Trophoblast cell (in vitro differentiated cells and primary cell): ENCODE measurements around the gene PDE4D.

ENCODE experiments used
- DNase-seq, 2 donors: peaks; one replicate each; pipeline ENCODE4 v3.0.0-alpha.2; 2016
- H2AFZ ChIP-seq: 2 replicates; pipeline ENCODE4 v1.6.1; 2013; ENCODE audit warnings: low read length, moderate library complexity, mild to moderate bottlenecking; ENCODE audit not compliant: insufficient read depth, poor library complexity
- H2AK5ac ChIP-seq: 2 replicates; pipeline ENCODE4 v1.6.1; 2013; ENCODE audit warnings: mild to moderate bottlenecking, low read length
- H2BK120ac ChIP-seq: 2 replicates; pipeline ENCODE4 v1.6.1; 2013; ENCODE audit warnings: low read length, mild to moderate bottlenecking, moderate library complexity; ENCODE audit not compliant: insufficient read depth, poor library complexity
- H2BK12ac ChIP-seq: 2 replicates; pipeline ENCODE4 v1.6.1; 2013; ENCODE audit warnings: mild to moderate bottlenecking, low read length, moderate library complexity
- H2BK5ac ChIP-seq: 2 replicates; pipeline ENCODE4 v1.6.1; 2013; ENCODE audit warnings: low read length, low read depth, moderate library complexity, mild to moderate bottlenecking; ENCODE audit not compliant: poor library complexity
- H3K14ac ChIP-seq: 2 replicates; pipeline ENCODE4 v1.6.1; 2013; ENCODE audit warnings: mild to moderate bottlenecking, low read length
- H3K18ac ChIP-seq: 2 replicates; pipeline ENCODE4 v1.6.1; 2013; ENCODE audit warnings: mild to moderate bottlenecking, low read length
- H3K23ac ChIP-seq: 2 replicates; pipeline ENCODE4 v1.6.1; 2013; ENCODE audit warnings: low read length
- H3K27ac ChIP-seq: 2 replicates; pipeline ENCODE4 v1.5.1; 2013; ENCODE audit warnings: low read depth, mild to moderate bottlenecking, inconsistent platforms, low read length, moderate library complexity
- H3K27me3 ChIP-seq: 2 replicates; pipeline ENCODE4 v1.6.1; 2013; ENCODE audit warnings: inconsistent platforms, mild to moderate bottlenecking, low read length, moderate library complexity; ENCODE audit not compliant: insufficient read depth
- H3K36me3 ChIP-seq, 2 experiments: 1 replicate in 1 of 2; 2 replicates in 1 of 2; pipeline ENCODE4 v1.6.1; 2013; ENCODE audit warnings: low read length in 2 of 2, mild to moderate bottlenecking in 2 of 2, moderate library complexity in 1 of 2; ENCODE audit not compliant: insufficient read depth in 2 of 2, control insufficient read depth in 1 of 2
- H3K4ac ChIP-seq: 2 replicates; pipeline ENCODE4 v1.6.1; 2013; ENCODE audit warnings: low read depth, mild to moderate bottlenecking, low read length, moderate library complexity
- H3K4me1 ChIP-seq, 2 experiments: 1 replicate in 1 of 2; 2 replicates in 1 of 2; pipeline ENCODE4 v1.6.1; 2013; ENCODE audit warnings: low read length in 2 of 2, mild to moderate bottlenecking in 2 of 2, moderate library complexity in 1 of 2; ENCODE audit not compliant: insufficient read depth in 2 of 2, control insufficient read depth in 1 of 2
- H3K4me2 ChIP-seq: 2 replicates; pipeline ENCODE4 v1.6.1; 2013; ENCODE audit warnings: inconsistent platforms, mild to moderate bottlenecking, low read length, moderate library complexity
- H3K4me3 ChIP-seq: 2 replicates; pipeline ENCODE4 v1.5.1; 2013; ENCODE audit warnings: mild to moderate bottlenecking, low read depth, low read length, inconsistent platforms
- H3K79me1 ChIP-seq: one replicate; pipeline ENCODE4 v1.6.1; 2013; ENCODE audit warnings: low read length
- H3K79me2 ChIP-seq: 2 replicates; pipeline ENCODE4 v1.6.1; 2013; ENCODE audit warnings: low read length, mild to moderate bottlenecking; ENCODE audit not compliant: control insufficient read depth, insufficient read depth, poor library complexity
- H3K9ac ChIP-seq: 2 replicates; pipeline ENCODE4 v1.6.1; 2013; ENCODE audit warnings: mild to moderate bottlenecking, low read length
- H3K9me3 ChIP-seq: 2 replicates; pipeline ENCODE4 v1.6.1; 2013; ENCODE audit warnings: low read depth, mild to moderate bottlenecking, control low read depth, inconsistent platforms, low read length; ENCODE audit not compliant: insufficient read depth
- H4K12ac ChIP-seq: 2 replicates; pipeline ENCODE4 v1.6.1; 2013; ENCODE audit warnings: low read depth, mild to moderate bottlenecking, low read length, moderate library complexity
- H4K8ac ChIP-seq: 2 replicates; pipeline ENCODE4 v1.6.1; 2013; ENCODE audit warnings: low read depth, mild to moderate bottlenecking, low read length, moderate library complexity
- H4K91ac ChIP-seq: one replicate; pipeline ENCODE4 v1.6.1; 2013; ENCODE audit warnings: low read depth, mild to moderate bottlenecking, low read length, moderate library complexity
- WGBS: extraction: QIAGEN DNeasy Blood & Tissue Kit; methylation state at CpG from one replicate; pipeline ENCODE4 v1.1.7; 2013; ENCODE audit warnings: missing lambda C conversion rate; ENCODE audit not compliant: insufficient read length, insufficient coverage; ENCODE audit errors: extremely low coverage; 5-methylcytosine and 5-hydroxymethylcytosine counted together

The PDE4D gene

GRCh38 chr5:59521476-59521875 is 372.1 kb downstream of the PDE4D start:
- H3K9me3 ChIP-seq: no peaks in the 10 kb centered on the region
- H2AK5ac ChIP-seq: no peak overlapping the region
- H3K4me3 ChIP-seq: no peak overlapping the region
- H4K8ac ChIP-seq: no peak overlapping the region
- no peak overlapping the region for H3K23ac ChIP-seq
- H3K79me1 ChIP-seq: no peaks in the 10 kb centered on the region
- no peak overlapping the region for H3K4ac ChIP-seq
- H3K9ac ChIP-seq: no peak overlapping the region
- DNase-seq: no peak
- no peak overlapping the region for H4K91ac ChIP-seq
- H3K4me1 ChIP-seq: no peaks in the 10 kb centered on the region
- H3K36me3 ChIP-seq: no peaks in the 10 kb centered on the region
- H3K4me2 ChIP-seq: no peak overlapping the region
- H3K27me3 ChIP-seq: no peaks in the 10 kb centered on the region
- no peak overlapping the region for H3K14ac ChIP-seq
- no peak overlapping the region for H3K27ac ChIP-seq
- H2BK5ac ChIP-seq: no peak overlapping the region
- H3K18ac ChIP-seq: no peak overlapping the region
- no peak overlapping the region for H2BK120ac ChIP-seq
- H2AFZ ChIP-seq: no peak overlapping the region
- no peak overlapping the region for H2BK12ac ChIP-seq
- no peak overlapping the region for H4K12ac ChIP-seq
- H3K79me2 ChIP-seq: no peaks in the 10 kb centered on the region

- H3K79me1 ChIP-seq: no peaks in the 10 kb centered on the region
- no peak overlapping the region for H2AFZ ChIP-seq
Observed at GRCh38 chr5:59519338-59519737, 374.2 kb downstream of the PDE4D start.

DNA sequence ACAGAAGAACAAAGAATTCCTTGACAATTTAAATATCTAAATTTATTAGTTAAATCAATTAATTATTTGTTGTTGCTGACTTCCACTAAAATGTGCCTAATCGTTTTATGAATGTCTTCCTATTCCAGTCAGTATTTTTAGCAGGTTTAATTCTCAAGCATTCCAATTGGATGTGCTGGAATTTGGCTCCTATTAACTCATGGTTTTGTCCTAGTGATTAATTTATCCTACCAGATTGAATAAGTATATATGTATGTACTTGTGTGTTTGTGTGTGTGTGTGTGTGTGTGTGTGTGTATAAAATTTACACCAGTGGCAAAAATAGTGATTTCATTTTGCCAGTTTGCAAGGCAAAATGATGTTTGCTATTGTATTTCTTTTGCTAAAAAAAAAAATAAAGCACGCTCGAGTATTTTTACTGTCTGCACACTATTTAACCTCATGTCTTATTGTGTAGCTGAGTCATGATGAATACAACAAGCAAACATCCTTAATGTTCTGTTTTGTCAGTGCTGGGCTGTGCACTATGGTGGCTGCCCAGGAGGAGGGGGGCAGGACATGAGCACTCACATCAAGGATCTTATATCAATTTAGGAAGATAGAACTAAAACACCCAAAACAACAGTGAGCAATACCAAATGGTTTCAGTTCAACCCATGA is 375.5 kb downstream of the PDE4D start:
- Histone ChIP-seq H4K8ac (no peak overlapping the region), H3K79me1 (no peaks in the 10 kb centered on the region), H3K23ac (no peak overlapping the region), H3K4me2 (no peak overlapping the region), H3K4me1 (no peaks in the 10 kb centered on the region), H3K14ac (no peak overlapping the region), H3K4me3 (no peak overlapping the region), H3K9ac (no peak overlapping the region), H2BK5ac (no peak overlapping the region), H3K18ac (no peak overlapping the region), H3K9me3 (no peaks in the 10 kb centered on the region), H4K12ac (no peak overlapping the region), H3K36me3 (no peaks in the 10 kb centered on the region), H3K27me3 (no peaks in the 10 kb centered on the region), H2BK120ac (no peak overlapping the region), H3K27ac (no peak overlapping the region), H3K79me2 (no peaks in the 10 kb centered on the region), H2AK5ac (no peak overlapping the region), H3K4ac (no peak overlapping the region), H2AFZ (no peak overlapping the region), H4K91ac (no peak overlapping the region), H2BK12ac (no peak overlapping the region)
- no peak for DNase-seq
- no CpG with 5 or more reads among the region's 3 CpGs for WGBS

More at GRCh38 chr5:59519338-59519737, 374.2 kb downstream of the PDE4D start:
- Histone ChIP-seq H3K79me2 (no peaks in the 10 kb centered on the region), H3K4me3 (no peak overlapping the region), H3K4me1 (no peaks in the 10 kb centered on the region), H3K14ac (no peak overlapping the region), H3K9me3 (no peaks in the 10 kb centered on the region), H3K9ac (no peak overlapping the region), H3K27me3 (no peaks in the 10 kb centered on the region), H4K12ac (no peak overlapping the region), H2BK120ac (no peak overlapping the region), H3K18ac (no peak overlapping the region), H4K91ac (no peak overlapping the region), H3K4ac (no peak overlapping the region), H2BK5ac (no peak overlapping the region), H4K8ac (no peak overlapping the region), H3K4me2 (no peak overlapping the region), H3K23ac (no peak overlapping the region), H3K36me3 (no peaks in the 10 kb centered on the region), H2BK12ac (no peak overlapping the region), H3K27ac (no peak overlapping the region), H2AK5ac (no peak overlapping the region)
- DNase-seq: no peak
- no CpG with 5 or more reads among the region's 5 CpGs for WGBS

DNA sequence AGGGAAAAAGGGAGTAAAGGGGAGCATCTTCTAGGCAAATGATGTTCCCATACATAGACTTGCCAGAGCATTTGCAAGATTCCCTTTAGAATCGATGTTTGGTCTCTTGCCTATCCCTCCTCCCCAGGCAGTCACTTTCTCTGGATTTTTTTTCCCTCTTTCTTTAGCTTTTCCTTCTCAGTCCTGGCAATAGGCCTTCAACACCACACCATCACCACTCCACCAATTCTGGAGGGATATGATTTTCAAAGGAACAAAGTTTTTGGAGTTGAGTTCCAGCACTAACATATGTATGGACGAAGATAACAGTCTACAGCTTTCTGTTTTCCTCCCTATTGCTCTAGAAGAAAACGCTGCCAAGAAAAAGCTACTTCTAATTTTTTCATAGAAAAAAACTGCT is 377.4 kb downstream of the PDE4D start:
- Histone ChIP-seq H2BK120ac (no peak overlapping the region), H3K14ac (no peak overlapping the region), H3K27me3 (no peaks in the 10 kb centered on the region), H2BK5ac (no peak overlapping the region), H3K4me1 (no peaks in the 10 kb centered on the region), H3K9me3 (no peaks in the 10 kb centered on the region), H3K9ac (no peak overlapping the region), H3K4me2 (no peak overlapping the region), H4K91ac (no peak overlapping the region), H2AFZ (no peak overlapping the region), H3K23ac (no peak overlapping the region), H4K8ac (no peak overlapping the region), H3K4me3 (no peak overlapping the region), H2AK5ac (no peak overlapping the region), H3K79me1 (no peaks in the 10 kb centered on the region), H2BK12ac (no peak overlapping the region), H3K18ac (no peak overlapping the region), H3K36me3 (no peaks in the 10 kb centered on the region), H3K79me2 (no peaks in the 10 kb centered on the region), H4K12ac (no peak overlapping the region), H3K4ac (no peak overlapping the region), H3K27ac (no peak overlapping the region)
- WGBS: no CpG with 5 or more reads among the region's 3 CpGs
- no peak for DNase-seq
